DMS53 (cell line): Measurements from ENCODE around the gene CERS5.

ENCODE experiments used
- DNase-seq: peaks from one replicate; lab custom pipeline; 2025; lab: John Stamatoyannopoulos, UW

Gene CERS5, protein sequence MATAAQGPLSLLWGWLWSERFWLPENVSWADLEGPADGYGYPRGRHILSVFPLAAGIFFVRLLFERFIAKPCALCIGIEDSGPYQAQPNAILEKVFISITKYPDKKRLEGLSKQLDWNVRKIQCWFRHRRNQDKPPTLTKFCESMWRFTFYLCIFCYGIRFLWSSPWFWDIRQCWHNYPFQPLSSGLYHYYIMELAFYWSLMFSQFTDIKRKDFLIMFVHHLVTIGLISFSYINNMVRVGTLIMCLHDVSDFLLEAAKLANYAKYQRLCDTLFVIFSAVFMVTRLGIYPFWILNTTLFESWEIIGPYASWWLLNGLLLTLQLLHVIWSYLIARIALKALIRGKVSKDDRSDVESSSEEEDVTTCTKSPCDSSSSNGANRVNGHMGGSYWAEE

DNA sequence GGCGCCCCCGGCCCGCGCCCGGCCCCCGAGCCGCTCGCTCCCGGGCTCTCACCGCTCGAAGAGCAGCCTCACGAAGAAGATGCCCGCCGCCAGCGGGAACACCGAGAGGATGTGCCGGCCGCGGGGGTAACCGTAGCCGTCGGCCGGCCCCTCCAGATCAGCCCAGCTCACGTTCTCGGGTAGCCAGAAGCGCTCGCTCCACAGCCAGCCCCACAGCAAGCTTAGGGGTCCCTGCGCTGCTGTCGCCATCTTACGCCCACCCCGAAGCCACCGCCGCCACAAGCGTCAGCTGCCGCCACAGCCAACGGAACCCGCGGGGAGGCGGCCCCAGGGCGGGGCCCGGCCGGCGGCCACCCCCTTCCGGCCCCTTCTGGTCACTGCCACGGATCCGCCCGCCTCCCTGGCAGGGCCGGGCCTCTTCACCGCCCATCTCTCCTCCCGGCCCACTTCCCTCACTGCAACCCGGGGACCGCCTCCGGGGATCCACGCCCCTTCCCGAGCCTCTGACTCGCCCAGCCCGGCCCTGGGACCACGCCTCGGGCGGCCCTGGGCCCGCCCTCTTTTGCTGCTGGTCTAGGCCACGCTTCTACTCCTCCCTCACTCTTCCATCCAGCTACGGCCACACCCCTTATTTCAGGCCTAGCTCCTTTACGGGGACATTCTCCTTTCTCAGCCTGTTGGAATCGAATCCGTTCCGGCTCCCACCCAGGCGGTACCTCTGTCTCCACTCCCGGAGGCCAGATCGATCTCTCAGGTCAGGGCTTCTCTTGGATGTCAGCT, at the start of gene CERS5:
TSS of gene CERS5 (minus strand) at position 321 of the 780 bp plus-strand sequence. CDS start at position 249, 72 bp downstream.
- DNase-seq = peak; percentile 99

DNA sequence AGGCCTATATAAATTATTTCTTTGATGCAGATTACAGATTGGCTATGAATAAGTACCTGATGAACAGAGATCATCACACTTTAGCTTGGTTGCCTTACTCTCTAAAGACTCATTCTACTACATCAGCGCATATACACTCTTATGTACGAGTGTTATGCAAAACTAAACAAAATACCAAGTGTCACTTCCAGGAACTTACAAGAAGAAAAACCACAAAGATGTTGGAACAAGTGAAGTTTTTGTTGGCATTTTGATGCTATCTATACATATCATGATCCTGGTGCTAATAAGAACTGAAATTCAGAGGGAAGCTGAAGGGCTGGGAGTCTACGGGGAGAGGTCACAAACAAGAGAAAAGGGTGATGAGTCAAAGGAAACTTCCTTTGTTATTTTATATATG, 47.9 kb upstream of the CERS5 start:
- DNase-seq = no peak

DNA sequence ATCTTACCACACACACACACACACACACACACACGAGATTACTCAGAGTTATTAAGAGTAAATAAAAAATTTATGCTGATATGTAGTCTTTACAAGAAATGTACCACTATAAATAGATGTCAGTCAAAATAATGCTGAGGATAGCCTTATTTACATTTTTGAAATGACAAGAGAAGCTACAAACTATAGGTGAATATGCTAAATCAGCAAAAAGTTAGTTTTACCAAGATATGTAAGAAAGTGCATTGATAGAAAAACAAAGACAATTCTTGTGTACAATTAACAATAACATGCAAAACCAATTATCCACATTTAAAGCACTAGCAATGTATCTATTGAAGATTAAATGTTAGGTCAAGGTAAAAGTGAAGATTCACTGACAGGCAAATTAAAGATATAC, 46.8 kb upstream of the CERS5 start:
- no peak for DNase-seq

DNA sequence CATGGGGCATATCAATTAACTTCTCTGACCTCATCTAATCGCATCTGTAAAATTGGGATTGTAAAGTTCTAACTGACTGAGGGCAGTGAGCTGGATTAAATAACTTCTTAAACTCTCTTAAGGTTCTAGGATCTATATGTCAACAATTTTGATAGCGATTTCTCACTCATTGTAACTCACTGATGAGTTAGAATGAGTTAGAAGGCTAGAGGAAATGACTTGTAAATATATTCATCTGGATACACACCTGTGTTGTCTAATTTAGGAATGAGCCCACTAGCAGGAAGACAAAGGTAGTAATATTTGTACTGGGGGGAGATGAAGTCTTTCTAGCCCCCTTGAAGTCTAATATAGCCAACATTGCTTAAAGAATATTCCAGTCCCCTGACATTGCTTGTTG, 46.3 kb upstream of the CERS5 start:
- DNase-seq = no peak

DNA sequence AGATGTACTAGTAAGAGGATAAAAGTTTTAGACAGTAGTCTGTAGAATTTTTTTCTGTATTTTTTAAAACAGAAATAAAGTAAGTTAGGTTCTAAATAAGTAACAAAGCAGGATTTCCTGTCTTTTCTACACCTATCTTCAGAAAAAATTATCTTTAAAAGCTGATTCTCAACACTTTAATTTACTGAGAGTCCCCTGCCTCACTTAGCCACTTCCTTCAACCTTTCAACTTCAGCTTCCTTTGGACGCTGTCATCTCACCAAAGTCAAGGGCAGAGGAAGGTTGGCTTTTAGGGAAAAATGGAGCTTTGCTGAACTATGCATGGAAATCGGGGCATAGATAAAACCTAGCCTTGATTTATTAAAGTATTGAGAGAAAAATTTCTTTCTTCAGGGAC, 44.9 kb upstream of the CERS5 start:
- no peak for DNase-seq

DNA sequence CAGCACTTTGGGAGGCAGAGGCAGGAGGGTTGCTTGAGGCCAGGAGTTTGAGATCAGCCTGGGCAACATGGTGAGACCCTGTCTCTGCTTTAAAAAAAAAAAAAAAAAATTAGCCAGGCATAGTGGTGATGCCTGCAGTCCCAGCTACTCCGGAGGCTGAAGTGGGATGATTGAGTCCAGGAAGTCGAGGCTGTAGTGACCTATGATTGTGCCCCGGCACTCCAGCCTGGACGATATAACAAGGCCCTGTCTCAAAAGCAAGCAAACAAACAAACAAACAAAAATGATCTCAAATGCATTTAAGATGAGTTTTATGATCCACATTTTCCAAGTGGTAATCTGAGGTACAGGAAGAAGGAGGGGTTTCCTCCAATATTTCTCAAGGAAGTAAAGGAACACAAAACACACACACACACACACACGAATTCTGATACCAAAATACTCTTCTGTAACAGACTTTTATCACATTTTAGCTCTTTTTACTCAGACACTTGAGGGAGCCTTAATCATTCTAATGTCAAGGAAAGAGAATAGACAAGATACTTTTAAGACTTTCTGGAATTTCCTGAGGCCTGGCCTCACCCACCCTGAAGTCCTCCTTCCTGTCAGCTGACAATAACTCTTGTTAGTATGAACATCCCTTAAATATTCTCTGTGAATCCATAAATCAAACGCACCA, 44.4 kb upstream of the CERS5 start:
- no peak for DNase-seq

DNA sequence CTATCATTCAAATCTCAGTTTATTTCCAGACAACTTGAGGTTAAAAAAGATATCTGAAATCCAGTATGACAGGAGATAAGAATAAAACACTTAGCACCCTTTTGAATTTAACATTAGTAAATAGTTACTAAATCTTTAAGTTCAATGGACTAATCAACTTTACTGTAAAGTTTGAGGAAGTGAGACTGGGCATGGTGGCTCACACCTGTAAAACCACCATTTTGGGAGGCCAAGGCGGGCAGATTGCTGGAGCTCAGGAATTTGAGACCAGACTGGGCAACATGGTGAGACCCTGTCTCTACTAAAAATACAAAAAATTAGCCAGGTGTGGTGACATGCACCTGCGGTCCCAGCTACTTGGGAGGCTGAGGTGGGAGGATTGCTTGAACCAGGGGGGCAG, 40.3 kb upstream of the CERS5 start:
- DNase-seq = no peak

DNA sequence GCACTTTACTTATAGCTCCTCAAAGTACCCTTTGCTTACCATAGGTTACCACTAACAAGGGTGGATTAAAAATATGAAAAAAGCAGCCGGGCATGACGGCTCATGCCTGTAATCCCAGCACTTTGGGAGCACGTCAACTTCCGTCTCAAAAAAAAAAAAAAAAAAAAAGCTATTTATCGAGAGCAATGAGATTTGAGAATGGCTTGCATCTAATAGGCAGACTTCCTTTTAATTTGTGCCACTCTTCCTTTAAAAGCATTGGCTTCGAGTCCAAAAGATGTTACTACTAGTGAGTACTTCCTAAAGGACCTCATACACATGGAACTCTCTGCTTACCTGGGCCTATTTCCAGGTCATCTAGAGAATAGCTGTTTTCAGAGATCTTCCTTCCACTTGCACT, 38.5 kb upstream of the CERS5 start:
- DNase-seq = no peak

DNA sequence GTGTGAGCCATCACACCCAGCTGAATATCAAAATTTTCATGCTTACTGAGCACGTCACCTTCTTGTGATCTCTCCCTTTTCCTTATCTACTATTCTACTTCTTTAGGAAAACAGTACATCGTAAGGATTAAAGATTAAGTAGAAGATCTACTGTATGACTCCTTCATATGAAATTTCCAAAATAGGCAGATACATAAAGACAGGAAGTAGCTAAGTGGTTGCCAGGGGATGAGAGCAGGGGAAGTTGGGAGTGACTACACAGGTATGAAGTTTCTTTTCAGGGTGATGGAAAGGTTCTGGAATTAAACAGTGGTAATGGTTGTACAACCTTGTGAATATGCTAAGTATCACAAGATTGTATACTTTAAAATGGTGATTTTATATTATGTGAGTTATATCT, 36.5 kb upstream of the CERS5 start:
- no peak for DNase-seq

DNA sequence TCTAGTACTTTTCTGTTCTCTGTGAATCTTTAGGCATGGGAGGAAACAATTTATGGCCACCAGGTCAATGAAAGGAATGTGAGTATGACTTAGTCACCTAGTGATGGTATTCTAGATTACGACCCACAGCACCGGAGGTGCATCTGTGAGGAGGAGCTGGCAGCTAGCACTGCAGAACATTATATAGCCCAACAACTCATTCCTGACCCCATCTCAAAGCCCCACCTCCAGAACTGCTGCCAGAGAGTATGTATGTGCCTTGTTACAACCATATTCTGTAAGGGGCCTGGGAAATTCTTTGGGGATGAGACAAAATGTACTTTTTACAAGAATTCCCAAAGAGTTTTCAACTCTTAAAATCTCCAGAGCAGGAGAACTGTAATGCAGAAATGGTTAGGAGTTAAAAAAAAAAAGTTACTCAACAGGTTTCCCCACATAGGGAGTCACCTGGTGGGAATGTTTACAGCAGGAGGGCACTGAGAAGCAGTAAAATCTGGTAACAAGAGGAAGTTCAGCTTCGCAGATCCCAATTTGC, 34.9 kb upstream of the CERS5 start:
- DNase-seq = peak; percentile 90

DNA sequence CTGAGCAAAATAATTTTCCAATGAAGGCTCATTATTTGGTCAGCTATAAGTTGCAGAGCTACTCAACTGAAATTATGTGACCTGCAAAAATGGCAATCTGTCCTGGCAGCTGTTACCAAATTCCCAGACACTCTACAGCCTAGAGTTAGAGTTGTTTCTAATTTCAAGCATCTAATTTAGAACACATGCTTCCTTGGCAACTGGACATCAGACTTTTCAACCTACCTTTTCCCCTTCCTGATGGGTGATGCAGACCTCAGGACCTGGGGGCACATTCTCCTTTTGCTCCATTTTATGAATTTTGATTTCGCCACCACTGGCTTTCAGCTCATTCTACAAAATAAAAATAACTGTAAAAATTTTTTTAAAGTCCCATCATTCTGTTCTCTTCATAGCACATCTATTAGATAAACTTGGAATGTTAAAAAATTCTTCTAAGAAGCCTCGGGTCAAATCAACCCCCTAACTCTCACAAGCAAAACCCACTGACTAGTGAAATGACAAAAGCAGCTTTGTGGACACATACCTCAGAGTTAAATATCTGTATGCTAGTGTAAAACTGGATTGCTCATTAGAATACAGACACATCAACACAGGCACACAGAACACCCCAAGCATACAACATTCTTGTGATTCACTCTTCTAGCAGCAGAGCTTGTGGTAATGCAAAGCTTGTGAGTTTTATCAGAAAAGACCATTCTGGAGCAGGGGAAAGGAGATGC, 33.5 kb upstream of the CERS5 start:
- no peak for DNase-seq

DNA sequence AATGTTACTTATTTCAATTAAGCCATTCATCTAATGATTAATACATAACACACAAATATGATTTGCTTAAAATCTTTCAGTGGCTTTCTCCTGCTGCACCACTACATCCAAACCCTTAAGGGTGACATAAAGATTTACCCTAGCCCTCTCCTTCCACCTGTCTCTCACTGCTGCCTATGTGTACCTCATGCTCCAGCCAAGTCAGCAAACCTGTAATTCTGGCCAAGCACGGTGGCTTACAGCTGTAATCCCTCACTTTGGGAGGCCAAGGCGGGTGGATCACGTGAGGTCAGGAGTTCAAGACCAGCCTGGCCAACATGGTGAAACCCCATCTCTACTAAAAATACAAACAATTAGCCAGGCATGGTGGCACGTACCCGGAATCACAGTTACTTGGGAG, 31.7 kb upstream of the CERS5 start:
- DNase-seq = no peak

DNA sequence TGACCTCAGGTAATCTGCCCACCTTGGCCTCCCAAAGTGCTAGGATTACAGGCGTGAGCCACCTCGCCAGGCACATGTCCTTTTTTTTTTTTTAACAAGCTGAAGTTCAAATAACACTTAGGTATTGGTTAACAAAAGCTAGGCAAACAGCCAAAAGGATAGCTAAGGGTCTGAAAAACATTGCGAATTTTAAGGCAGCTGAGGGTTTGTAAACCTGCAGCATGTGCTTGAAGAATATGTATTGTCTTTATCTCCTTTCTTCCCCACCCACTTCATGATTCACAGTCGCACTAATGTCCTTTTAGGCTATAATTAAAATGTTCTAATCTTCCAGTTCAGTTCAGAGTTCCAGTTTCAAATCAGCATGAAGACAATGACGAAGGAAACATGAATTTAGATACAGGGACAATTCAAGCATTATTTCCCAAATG, 30.1 kb upstream of the CERS5 start:
- peak; percentile 25 for DNase-seq

DNA sequence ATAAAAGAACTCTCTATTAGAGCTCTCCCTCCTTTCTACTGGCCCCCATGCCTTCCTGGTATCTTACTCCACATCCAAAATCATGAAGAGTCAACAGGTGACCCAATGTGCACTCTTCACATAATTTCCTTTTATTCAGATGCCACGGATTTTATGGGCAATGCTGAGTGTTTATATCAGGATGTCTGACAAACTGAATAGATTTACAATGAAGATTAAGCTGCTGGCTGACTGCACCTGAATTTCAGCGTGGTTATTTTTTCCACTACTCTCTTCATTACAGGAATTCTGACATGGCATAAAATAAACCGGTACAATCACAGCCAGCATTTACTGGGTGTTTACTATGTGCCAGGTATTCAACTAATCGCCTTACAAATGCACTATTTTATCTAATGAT, 29.4 kb upstream of the CERS5 start:
- no peak for DNase-seq

DNA sequence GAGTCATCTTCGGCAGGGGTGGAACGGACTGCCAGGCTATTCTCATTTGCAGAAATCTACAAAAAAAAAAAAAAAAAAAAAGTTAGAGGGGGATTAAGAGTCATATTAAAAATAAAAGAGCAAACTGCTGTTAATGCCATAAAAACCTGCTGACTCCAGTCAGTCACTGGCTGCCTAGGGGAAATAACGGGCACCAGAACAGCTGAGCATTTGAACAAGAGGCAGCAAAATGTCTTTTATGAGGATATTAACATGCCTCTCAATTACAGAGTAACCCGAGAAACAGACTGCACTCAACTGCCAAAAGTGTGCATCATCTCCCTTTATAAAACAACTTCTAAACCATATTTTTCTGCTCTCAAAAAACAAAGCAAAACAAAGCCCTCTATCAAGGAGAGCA, 28.7 kb upstream of the CERS5 start:
- DNase-seq = no peak

DNA sequence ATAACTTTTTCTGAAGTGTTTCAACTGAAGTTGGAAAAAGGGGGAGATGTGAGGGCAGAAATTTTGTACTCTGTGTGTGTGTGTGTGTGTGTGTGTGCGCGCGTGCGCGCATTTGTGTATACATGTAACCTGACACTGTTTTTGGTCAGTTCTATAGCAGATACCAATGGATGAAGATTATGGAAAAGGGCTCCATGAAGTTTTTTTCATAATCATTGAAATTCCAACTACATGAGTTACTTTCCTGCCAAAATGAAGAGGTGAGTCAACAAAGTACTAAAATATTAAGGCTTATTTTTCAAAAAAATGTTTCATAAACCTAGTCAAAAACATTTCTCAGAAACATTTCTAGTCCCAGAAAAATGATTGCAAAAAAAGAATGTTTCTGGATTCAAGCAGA, 25.7 kb upstream of the CERS5 start:
- no peak for DNase-seq

DNA sequence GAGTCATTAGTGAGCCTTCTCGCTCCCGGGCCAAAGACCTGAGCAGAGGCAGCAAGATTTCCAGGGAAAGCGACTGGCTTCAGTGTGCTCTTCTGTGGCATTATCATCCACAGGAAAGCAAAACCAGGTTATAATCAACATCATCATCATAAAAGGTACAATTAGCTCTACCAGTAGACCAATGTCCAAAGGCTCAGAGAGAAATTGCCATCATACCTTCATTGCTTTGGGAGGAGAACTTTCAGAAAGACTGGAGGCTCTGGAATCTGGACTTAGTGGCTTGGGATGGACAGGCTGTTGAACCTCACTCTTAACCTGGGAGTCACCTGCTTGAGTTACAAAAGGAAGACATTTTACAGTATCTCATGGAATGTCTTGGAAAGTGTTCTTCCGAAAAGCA, 25.1 kb upstream of the CERS5 start:
- DNase-seq = no peak

DNA sequence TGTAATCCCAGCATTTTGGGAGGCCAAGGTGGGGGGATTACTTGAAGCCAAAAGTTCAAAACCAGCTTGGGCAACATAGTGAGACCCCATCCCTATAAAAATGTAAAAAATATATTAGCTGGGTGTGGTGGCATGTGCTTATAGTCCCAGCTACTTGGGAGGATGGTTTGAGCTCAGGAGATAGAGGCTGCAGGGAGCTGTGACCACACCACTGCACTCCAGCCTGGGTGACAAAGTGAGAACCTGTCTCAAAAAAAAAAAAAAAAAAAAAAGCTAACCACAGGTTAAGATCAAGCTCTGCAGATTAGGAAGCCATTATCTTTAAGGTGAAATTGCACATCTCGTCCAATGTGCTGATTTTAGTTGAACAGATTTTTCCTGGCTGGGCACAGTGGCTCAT, 23.7 kb upstream of the CERS5 start:
- DNase-seq = no peak

DNA sequence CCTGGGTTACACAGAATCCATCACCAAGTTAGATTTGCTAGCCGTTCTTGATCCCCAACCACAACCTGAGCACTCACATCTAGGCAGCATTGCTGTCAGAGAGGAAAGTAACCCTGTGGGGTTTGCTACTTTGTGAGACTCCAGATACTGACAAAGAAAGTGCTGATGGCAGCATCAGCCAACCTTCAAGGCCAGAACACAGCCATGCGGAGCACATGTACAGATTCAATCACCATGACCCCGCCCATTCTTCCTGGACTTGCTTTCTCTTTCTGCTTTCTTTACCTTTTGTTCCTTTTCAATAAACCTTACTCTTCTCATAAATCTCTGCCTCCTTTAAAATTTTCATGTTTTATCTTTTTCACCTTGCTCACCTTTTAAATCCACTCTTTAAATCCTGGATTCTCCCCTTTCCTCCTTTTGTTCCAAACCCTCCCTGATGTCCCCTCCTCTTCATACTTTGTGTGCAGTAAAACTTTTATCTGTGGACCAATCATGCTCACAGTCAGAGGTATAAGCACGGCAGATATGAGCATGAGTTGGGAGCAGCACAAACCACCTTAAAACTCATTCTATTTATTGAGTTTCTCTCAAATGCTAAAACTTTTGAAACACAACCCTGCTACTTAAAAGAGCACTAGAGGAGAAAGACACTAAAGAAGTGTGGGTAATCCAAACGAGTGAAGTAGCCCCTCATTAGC, 21.9 kb upstream of the CERS5 start:
- DNase-seq = no peak

DNA sequence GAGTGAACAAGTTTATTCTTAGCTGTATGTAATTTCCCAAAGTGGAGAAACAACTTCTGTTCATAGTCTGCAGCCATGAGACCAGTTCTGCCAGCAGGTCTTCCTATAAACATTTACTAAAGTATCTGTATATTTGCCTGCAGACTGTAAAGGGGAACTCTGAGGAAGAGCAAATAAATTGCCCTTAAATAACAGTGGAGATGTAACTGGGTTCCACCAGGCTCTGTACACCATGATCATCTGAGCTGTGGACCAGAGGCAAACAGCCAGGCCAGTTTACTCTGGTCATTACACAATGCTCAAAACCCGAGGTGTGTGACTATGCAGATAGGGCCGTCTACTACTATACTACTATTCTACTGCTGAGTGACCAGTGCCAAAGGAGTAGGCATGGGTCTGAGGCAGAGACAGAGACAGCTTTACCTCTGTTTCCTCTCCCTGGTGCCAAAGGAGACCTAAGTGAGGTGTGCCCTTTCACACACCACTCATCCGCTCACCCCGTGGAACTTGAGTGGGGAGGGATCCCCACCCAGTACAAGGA, 21.1 kb upstream of the CERS5 start:
- DNase-seq = no peak
